GM10248 (cell line): ENCODE data around the gene CCDC51.

ENCODE experiments used
- CTCF ChIA-PET: fragments of 300-600 bp; sonication (Branson Sonifier 250); formaldehyde crosslinking; extraction: SDS; loops from one replicate; lab custom pipeline; 2021; ENCODE audit warnings: antibody characterized with exemption; lab: Yijun Ruan, JAX
- POLR2A ChIA-PET: fragments of 350-650 bp; sonication (Branson Sonifier 250); formaldehyde crosslinking; extraction: SDS; loops from one replicate; lab custom pipeline; 2020; ENCODE audit warnings: antibody characterized with exemption; lab: Yijun Ruan, JAX
- DNase-seq: peaks from one replicate; pipeline ENCODE4 v3.0.0; 2012; ENCODE audit errors: extremely low spot score
- TF ChIP-seq, protein P1 (sequence below): IDR thresholded peaks from 2 replicates; pipeline ENCODE4 v1.5.1; 2012; ENCODE audit warnings: mild to moderate bottlenecking, low read depth; ENCODE audit errors: extremely low read depth, missing control alignments, control extremely low read depth

Gene CCDC51

DNA sequence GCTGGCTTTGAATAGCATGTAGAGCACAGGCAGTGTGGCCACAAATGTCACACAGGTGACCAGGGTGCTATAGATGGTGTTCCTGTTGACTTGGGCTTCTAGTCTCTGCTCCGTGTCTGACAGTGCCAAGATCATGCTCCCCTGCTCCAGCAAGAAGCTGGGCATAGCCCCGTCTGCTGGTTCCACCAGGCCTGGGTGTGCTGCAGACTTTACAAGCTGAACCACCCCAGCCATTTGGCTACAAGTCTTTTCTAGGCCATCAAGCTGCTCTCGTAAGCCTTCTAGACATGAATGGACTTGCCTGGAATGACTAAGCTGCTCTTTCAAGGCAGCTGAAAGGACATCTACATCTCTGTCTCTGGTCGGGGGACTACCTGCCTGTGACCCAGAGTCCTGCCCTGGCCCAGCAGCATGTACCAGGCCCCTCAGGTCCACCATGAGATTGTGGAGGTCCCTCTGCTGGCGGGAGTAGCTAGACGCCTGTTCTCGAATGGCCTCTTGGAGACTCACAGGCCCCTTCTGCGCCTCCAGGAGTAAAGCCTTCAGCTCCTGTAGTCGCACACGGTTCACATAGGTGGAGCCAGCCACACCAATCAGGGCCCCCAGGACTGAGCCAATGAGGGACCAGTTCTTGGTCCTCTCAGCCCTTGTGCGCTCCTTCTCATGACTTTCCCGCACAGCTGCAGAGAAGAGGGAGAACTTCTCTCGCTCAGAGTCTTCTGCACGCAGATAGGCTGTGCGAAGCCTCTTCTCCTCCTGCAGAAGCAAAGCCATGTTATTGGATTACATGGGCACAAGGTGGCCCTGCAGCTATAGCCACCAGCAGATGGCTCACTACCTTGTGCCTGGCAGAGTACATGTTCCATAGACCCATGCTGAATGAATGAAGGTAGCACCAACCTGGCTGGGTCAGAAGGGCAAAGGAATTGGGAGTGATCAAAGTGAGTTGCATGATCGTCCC, 7.2 kb downstream of the CCDC51 start:
- ChIA-PET CTCF (interaction anchor here (1.0 to 22.2 kb wide), 15 partner anchors 12 to 910 kb away, joined by 3 to 863 read pairs (median 4); partner anchors contain the start of genes ATRIP and SLC26A6), POLR2A (interaction anchor here (0.9 kb wide), 1 partner anchor 12 kb away, joined by 3 read pairs; no protein-coding TSS in a partner anchor)
- DNase-seq: no peak

DNA sequence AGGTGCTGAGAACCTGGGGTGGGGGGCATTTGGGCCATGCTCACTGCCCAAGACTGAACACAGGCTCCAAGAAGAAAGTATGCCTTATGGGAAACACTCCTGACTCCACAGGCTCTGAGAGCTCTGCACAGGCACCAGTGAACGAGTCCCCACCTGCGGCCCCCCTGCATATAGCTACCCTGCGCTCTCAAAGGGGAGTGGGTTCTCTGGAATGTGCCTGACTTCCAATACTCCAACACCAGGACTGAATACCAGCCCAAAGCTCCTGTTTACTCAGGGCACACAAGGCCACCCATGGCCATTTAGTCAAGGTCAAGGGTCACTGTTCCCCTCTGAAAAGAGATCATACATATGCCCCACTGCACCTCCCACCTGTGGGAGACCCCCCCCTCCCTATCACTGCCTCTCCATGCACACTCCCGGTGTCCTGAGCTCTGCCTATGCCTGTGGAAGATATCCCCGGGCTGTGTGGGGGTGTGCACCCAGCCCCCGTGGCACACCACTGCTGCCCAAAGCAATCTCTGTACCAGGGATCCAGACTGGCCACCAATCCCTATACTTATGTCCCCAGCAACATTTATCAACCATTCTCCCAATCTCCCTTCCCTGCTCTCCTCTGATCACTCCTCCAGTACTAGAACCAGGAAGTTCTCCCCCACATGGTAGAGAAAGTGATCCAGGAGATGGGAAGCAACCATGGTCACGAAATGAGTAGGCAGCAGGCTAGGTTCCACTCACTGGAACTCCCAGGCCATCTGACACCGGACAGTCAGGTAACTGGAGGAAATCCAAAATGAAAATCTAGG, 8.5 kb downstream of the CCDC51 start:
- TF ChIP-seq, protein P1, sequence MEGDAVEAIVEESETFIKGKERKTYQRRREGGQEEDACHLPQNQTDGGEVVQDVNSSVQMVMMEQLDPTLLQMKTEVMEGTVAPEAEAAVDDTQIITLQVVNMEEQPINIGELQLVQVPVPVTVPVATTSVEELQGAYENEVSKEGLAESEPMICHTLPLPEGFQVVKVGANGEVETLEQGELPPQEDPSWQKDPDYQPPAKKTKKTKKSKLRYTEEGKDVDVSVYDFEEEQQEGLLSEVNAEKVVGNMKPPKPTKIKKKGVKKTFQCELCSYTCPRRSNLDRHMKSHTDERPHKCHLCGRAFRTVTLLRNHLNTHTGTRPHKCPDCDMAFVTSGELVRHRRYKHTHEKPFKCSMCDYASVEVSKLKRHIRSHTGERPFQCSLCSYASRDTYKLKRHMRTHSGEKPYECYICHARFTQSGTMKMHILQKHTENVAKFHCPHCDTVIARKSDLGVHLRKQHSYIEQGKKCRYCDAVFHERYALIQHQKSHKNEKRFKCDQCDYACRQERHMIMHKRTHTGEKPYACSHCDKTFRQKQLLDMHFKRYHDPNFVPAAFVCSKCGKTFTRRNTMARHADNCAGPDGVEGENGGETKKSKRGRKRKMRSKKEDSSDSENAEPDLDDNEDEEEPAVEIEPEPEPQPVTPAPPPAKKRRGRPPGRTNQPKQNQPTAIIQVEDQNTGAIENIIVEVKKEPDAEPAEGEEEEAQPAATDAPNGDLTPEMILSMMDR: no peak
- DNase-seq: no peak
- ChIA-PET CTCF (interaction anchor here (0.9 to 22.2 kb wide), 8 partner anchors 8 to 237 kb away, joined by 3 to 863 read pairs (median 4); partner anchors contain the start of genes CCDC51 and TMA7), POLR2A (interaction anchor here (0.9 kb wide), 1 partner anchor 14 kb away, joined by 3 read pairs; no protein-coding TSS in a partner anchor)

More for the DNA sequence above, 7.2 kb downstream of the CCDC51 start:
- TF ChIP-seq, protein P1: peak; percentile 28

DNA sequence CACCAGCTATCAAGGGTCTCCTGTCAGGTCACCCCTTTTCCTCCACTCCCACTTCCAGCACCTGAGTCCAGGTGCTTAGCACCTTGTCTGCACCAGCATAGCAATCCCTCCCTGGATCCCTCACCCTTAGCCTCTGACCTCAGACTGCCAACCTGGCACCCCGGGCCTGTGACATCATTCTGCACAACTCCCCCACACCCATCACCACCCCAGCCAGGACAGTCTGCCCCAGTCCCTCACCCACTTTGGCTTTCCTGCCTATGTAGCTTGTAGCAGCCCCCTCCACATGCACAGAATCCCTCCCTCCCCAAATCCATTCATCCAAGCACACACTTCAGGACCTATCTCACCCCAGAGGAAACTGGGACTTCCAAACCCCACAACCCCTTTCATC, 9.2 kb downstream of the CCDC51 start:
- no peak for DNase-seq
- TF ChIP-seq, protein P1: no peak
- CTCF ChIA-PET: interaction anchor here (0.9 to 22.2 kb wide), 5 partner anchors 9 to 236 kb away, joined by 3 to 863 read pairs (median 4); partner anchors contain the start of genes CCDC51 and TMA7
- POLR2A ChIA-PET: no interaction called here

DNA sequence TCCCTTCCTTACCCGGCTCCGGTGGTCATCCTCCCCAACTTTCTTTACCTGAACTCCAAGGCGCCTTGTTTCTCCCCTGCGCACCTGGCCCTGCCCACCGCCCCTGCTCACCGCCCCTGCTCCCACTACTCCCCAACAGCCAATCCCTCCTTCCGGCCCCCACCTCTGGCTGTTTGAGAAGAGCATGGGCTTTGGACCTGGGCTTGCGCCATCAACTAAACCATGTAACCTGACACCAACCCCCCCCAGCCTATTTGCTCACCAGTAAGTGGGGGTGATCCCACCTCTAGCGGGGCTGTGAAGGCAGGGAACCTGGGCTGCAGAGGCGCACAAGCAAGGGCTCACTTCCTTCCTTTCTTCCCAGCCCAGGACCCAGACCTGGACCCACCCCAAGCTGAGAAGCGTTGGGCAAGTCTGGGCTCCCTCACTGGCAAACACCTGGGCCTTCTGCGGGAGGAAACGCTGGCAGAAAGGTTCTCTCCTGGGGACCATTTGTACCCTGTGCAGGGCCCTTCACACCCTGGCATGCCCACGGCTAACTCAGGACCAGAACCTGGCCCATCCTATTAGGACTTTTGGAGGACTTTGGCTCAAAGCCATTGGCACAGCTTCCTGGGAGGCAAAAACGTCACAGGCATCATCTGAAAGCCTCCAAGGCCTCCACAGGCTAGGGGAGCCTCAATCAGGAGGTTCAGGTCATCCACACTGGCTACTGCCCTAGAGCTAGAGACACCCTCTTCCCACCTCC, 9.8 kb downstream of the CCDC51 start, which contains the start of gene PLXNB1:
TSS of gene PLXNB1 (minus strand) at position 127 of the 748 bp plus-strand sequence. CDS start 5,475 bp downstream, outside the sequence.
- CTCF ChIA-PET: interaction anchor here (0.9 to 22.2 kb wide), 5 partner anchors 10 to 236 kb away, joined by 3 to 863 read pairs (median 4); partner anchors contain the start of genes CCDC51 and TMA7
- DNase-seq: no peak
- TF ChIP-seq, protein P1: no peak
- POLR2A ChIA-PET: no interaction called here

DNA sequence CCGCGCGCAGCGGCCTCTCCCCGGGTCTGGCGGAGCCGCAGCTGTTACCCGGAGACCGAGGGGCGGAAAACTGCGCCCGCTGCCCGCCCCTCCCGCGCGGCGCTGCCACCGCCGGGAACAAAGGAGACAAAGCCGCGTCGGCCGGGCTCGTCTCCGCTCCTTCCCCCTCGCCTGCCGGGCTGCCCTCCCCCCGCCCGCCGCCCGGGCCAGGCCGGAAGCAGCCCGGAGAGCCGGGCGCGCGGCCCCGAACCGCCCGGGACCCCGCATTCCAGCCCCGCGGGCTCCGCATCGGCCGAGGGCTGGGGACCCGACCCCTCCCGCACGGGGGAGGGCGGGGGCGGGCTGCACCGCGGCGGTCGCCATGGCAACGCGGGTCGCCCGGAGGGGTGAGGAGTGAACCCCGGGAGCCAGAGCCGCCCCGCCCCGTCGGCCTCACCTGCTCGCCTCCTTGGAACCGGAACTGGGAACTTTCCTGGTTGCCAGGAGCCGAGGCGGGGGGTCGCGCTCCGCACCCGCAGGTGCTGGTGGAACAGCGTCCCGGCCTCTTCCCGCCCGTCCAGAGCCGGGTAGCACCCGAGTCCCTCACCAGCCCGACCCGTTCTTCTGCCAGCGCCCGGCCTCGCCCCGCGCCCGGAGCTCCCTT, 10.5 kb downstream of the CCDC51 start:
- ChIA-PET POLR2A (no interaction called here), CTCF (interaction anchor here (1.2 to 22.2 kb wide), 2 partner anchors 16 to 235 kb away, joined by 4 to 863 read pairs; no protein-coding TSS in a partner anchor)
- TF ChIP-seq, protein P1: no peak
- DNase-seq: peak; percentile 78
